ENCODE data around the gene GPR17. TPM values are rescaled to one million over a fixed set of nuclear protein-coding genes. Genes with fewer than 3 reads are reported as not detected.

GPR17 gene
- total RNA-seq, 1 experiment from 2014 or later, result not detected

- Histone ChIP-seq H3K36me3 (ENCODE audit: control insufficient read depth, insufficient read depth, low read length) (no peaks in the 10 kb centered on the region), H3K4me3 (ENCODE audit: low read depth in 2 of 2, low read length in 2 of 2) (no peak overlapping the region), H3K4me1 (ENCODE audit: control insufficient read depth, insufficient read depth, low read length) (peaks cover 10% of the 10 kb centered on the region), H3K27ac (ENCODE audit: low read length) (no peak overlapping the region), H3K9me3 (ENCODE audit: control insufficient read depth, insufficient read depth, low read depth, low read length) (no peaks in the 10 kb centered on the region), H3K27me3 (ENCODE audit: control insufficient read depth, insufficient read depth, low read length) (no peaks in the 10 kb centered on the region)
- intact Hi-C loops (cut with micrococcal nuclease; ENCODE audit: unreplicated experiment), result no loop called here
- DNase-seq (ENCODE audit: low read depth, low spot score) (no peak), ATAC-seq (no peak)
- POLR2A ChIA-PET, result no interaction called here
- no TSS peak for BruUV-seq (replicated peaks)
- CTCF ChIA-PET, result interaction anchor here (1.1 kb wide), 1 partner anchor 47 kb away, joined by 3 read pairs; no protein-coding TSS in a partner anchor
- TF ChIP-seq TCF7L2 (IDR thresholded peaks at IDR 0.05; ENCODE audit: low read depth, low read length) (no peak), REST (IDR thresholded peaks at IDR 0.05; ENCODE audit: insufficient read depth in 1 of 2, low read depth in 2 of 2, low read length in 1 of 2) (no peak)
- in situ Hi-C loops (cut with HindIII; ENCODE audit: low pct_unique_long_range_greater_than_20kb, low sequenced_read_pairs), result no loop called here
Observed at GRCh38 chr2:127638361-127639110, 7.4 kb upstream of the GPR17 start.

- Histone ChIP-seq H3K4me3 (ENCODE audit: low read depth in 2 of 2, low read length in 2 of 2) (no peak overlapping the region), H3K27me3 (ENCODE audit: control insufficient read depth, insufficient read depth, low read length) (no peaks in the 10 kb centered on the region), H3K36me3 (ENCODE audit: control insufficient read depth, insufficient read depth, low read length) (no peaks in the 10 kb centered on the region), H3K27ac (ENCODE audit: low read length) (no peak overlapping the region), H3K9me3 (ENCODE audit: control insufficient read depth, insufficient read depth, low read depth, low read length) (no peaks in the 10 kb centered on the region), H3K4me1 (ENCODE audit: control insufficient read depth, insufficient read depth, low read length) (peaks cover 10% of the 10 kb centered on the region)
- POLR2A ChIA-PET, result no interaction called here
- CTCF ChIA-PET, result interaction anchor here (1.1 kb wide), 1 partner anchor 48 kb away, joined by 3 read pairs; no protein-coding TSS in a partner anchor
- in situ Hi-C loops (cut with HindIII; ENCODE audit: low pct_unique_long_range_greater_than_20kb, low sequenced_read_pairs), result no loop called here
- no peak for ATAC-seq
- no peak for DNase-seq (ENCODE audit: low read depth, low spot score)
- TF ChIP-seq POLR2AphosphoS5 (IDR thresholded peaks at IDR 0.05; ENCODE audit: low read depth, low read length) (no peak), TCF7L2 (IDR thresholded peaks at IDR 0.05; ENCODE audit: low read depth, low read length) (no peak), CTCF (IDR thresholded peaks at IDR 0.05) (no peak)
- BruUV-seq (replicated peaks), result no TSS peak
- intact Hi-C loops (cut with micrococcal nuclease; ENCODE audit: unreplicated experiment), result no loop called here
Observed at GRCh38 chr2:127639111-127639474, 6.9 kb upstream of the GPR17 start.
